Measurements from ENCODE around the gene DERL3.

Gene DERL3

DNA sequence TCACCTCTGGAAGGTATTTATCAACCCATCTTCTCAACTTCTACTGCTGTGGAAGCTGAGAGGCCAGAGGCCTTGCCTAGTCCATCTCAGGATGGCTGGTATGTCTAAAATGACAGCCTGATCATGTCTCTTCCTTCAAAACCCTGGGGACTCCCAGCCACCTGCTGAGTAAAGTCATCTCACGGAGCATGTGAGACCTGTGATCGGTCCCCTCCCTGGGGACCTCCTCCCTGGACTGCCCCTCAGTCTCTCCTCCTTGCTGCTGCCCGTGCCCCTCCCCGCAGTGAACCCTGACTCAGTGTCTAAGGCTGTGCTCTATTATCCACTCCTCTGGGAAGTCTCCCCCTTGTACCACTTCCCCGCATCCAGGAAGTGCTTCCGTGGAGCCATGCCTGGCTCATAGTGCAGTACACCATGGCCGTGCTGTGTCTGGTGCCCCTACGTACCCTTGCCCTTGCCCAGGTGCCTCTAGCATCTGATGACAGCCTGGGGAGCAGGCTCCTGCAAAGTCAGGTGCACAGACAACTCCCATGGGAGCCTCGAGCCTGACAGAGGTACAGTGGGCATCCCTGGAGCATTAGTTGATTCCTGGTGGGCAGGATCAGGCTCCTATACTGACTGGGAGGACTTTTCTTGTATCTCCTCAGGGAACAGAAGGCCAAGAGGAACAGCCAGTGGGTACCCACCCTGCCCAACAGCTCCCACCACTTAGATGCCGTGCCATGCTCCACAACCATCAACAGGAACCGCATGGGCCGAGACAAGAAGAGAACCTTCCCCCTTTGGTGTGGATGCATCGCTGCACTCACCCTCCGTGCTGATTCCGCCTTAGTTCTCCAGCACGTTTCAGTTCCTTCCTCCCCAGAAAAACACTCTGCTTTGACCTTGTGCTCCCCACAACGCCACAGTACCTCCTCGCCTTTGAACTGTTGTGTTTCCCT is 38.2 kb downstream of the DERL3 start:
- Histone ChIP-seq H3K4me2 (ENCODE audit: insufficient read depth, low read length, poor library complexity, severe bottlenecking) (no peak overlapping the region), H3K4me1 (ENCODE audit: control insufficient read depth in 2 of 2, insufficient read depth in 1 of 2, low read depth in 1 of 2, low read length in 2 of 2) (no peaks in the 10 kb centered on the region), H3K9ac (ENCODE audit: low read depth, low read length, poor library complexity) (peak overlapping the region; percentile 30), H3K79me1 (ENCODE audit: low read depth, low read length) (peaks cover 4% of the 10 kb centered on the region), H2BK120ac (ENCODE audit: low read depth, low read length) (no peak overlapping the region), H4K91ac (ENCODE audit: low read depth, low read length, poor library complexity) (no peak overlapping the region), H2BK12ac (ENCODE audit: low read length) (no peak overlapping the region), H2AFZ (ENCODE audit: low read length) (no peak overlapping the region), H3K4ac (ENCODE audit: low read length) (no peak overlapping the region), H3K18ac (ENCODE audit: low read length) (no peak overlapping the region), H3K36me3 (replicated peaks in 1 of 2; ENCODE audit: control insufficient read depth in 2 of 2, insufficient read depth in 2 of 2, low read length in 2 of 2) (peaks cover 67 to 87% of the 10 kb centered on the region in 2 donors), H3K27me3 (ENCODE audit: control insufficient read depth in 3 of 3, insufficient read depth in 3 of 3, low read depth in 1 of 3, low read length in 3 of 3) (no peaks in the 10 kb centered on the region), H2AK5ac (ENCODE audit: low read depth, low read length) (no peak overlapping the region), H3K14ac (ENCODE audit: low read length) (no peak overlapping the region), H4K8ac (ENCODE audit: low read depth, low read length) (no peak overlapping the region), H3K23ac (ENCODE audit: low read depth, low read length, poor library complexity) (no peak overlapping the region), H2BK15ac (ENCODE audit: low read length) (no peak overlapping the region), H3K9me3 (replicated peaks in 1 of 2; ENCODE audit: control insufficient read depth in 2 of 2, insufficient read depth in 1 of 2, low read depth in 1 of 2, low read length in 2 of 2) (no peaks in the 10 kb centered on the region), H3K27ac (replicated peaks; ENCODE audit: low read length) (no peak overlapping the region), H2BK5ac (ENCODE audit: low read length) (no peak overlapping the region), H3K4me3 (ENCODE audit: low read length in 2 of 2) (no peak overlapping the region)
- no CpG with 5 or more reads among the region's 18 CpGs for WGBS, 2 donors (ENCODE audit: extremely low coverage in 2 of 2, insufficient read length in 2 of 2, insufficient replicate concordance in 1 of 2)
- DNase-seq (ENCODE audit: low spot score), result no peak

DNA sequence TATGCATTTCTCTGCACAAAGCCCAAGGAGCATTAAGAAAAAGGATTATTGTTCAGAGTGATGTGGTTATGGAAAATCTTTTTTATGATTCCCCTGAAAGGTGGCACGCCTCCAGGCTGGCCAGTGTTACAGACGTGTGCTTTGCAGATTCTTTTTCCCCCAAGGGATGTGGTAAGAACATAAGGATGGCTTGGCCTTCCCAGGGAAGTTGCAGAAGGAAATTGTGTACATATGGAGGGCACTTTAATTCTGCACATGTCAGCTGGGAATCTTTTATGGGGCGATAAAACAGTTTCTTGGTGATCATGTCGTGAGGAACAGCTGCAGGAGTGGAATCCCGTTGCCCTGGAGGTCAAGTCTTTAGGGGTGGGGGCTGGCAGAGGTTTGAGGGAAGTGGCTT is 42.3 kb downstream of the DERL3 start:
- Histone ChIP-seq H3K23ac (ENCODE audit: low read depth, low read length, poor library complexity) (no peak overlapping the region), H3K27me3 (ENCODE audit: control insufficient read depth in 3 of 3, insufficient read depth in 3 of 3, low read depth in 1 of 3, low read length in 3 of 3) (no peaks in the 10 kb centered on the region), H3K27ac (replicated peaks; ENCODE audit: low read length) (no peak overlapping the region), H2AFZ (ENCODE audit: low read length) (no peak overlapping the region), H4K91ac (ENCODE audit: low read depth, low read length, poor library complexity) (no peak overlapping the region), H3K4me3 (ENCODE audit: low read length in 2 of 2) (no peak overlapping the region), H3K36me3 (replicated peaks in 1 of 2; ENCODE audit: control insufficient read depth in 2 of 2, insufficient read depth in 2 of 2, low read length in 2 of 2) (peaks cover 52 to 87% of the 10 kb centered on the region in 2 donors), H2BK5ac (ENCODE audit: low read length) (no peak overlapping the region), H3K79me1 (ENCODE audit: low read depth, low read length) (peaks cover 16% of the 10 kb centered on the region), H2BK12ac (ENCODE audit: low read length) (no peak overlapping the region), H4K8ac (ENCODE audit: low read depth, low read length) (no peak overlapping the region), H3K9ac (ENCODE audit: low read depth, low read length, poor library complexity) (no peak overlapping the region), H2AK5ac (ENCODE audit: low read depth, low read length) (no peak overlapping the region), H3K4ac (ENCODE audit: low read length) (no peak overlapping the region), H3K4me1 (ENCODE audit: control insufficient read depth in 2 of 2, insufficient read depth in 1 of 2, low read depth in 1 of 2, low read length in 2 of 2) (no peaks in the 10 kb centered on the region), H3K18ac (ENCODE audit: low read length) (no peak overlapping the region), H2BK120ac (ENCODE audit: low read depth, low read length) (no peak overlapping the region), H3K14ac (ENCODE audit: low read length) (no peak overlapping the region), H2BK15ac (ENCODE audit: low read length) (no peak overlapping the region), H3K9me3 (replicated peaks in 1 of 2; ENCODE audit: control insufficient read depth in 2 of 2, insufficient read depth in 1 of 2, low read depth in 1 of 2, low read length in 2 of 2) (no peaks in the 10 kb centered on the region), H3K4me2 (ENCODE audit: insufficient read depth, low read length, poor library complexity, severe bottlenecking) (no peak overlapping the region)
- no peak for DNase-seq (ENCODE audit: low spot score)
- WGBS, 2 donors (ENCODE audit: extremely low coverage in 2 of 2, insufficient read length in 2 of 2, insufficient replicate concordance in 1 of 2), result no CpG with 5 or more reads among the region's 5 CpGs

DNA sequence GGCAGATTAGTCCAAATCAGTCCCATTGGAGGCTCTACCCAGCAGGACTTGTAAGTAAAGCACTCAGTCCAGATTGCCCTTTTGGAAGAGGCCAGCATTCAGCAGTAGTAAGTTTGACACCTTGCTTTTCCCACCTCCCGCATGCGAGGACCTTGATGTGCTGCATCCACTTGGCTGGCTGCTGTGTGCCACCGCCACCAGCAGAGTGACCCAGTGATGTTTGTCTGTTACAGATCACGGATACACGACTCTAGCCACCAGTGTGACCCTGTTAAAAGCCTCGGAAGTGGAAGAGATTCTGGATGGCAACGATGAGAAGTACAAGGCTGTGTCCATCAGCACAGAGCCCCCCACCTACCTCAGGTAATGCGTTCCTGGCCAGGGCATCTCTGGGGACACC is 45.5 kb downstream of the DERL3 start:
- Histone ChIP-seq H3K23ac (ENCODE audit: low read depth, low read length, poor library complexity) (no peak overlapping the region), H3K14ac (ENCODE audit: low read length) (no peak overlapping the region)
- no peak for DNase-seq (ENCODE audit: low spot score)

DNA sequence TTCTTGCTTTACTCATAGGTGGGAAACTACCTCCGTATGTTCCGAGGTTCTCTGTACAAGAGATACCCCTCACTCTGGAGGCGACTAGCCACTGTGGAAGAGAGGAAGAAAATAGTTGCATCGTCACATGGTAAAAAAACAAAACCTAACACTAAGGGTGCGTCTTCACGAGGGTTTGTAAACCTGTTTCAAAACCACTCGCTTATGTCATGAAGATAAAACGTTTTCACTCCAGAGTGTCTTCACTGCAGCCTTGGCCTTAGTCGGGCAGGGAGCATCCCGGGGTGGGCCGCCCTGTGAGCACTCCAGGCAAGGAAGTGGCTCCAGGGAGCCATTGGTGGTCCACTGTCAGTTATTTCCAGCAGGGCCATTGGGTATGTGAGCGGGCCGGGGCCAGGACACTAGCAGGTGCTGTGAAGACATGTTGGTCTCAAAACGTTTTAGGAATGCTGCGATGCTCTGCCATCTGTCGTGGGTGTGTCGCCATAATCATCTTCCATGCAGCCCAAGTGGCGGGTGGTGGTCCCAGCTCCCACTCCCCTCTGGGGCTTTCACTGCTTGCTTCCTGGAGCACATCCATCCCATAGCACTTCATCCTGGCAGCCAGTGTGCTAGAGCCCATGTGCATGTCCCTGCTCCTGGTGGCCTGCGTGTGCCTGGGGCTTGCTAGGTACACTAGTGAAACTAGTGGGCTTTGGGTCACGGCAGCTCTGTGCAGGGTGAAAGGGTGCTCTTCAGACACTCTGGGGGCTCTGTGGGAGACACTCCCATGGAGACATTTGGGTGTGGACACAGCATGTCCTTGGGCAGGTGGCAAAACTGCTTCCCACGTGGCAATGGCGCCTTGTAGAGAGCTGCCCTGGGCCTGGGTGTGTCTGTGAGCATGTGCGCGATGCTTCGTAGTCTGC is 46.8 kb downstream of the DERL3 start:
- WGBS, 2 donors (ENCODE audit: extremely low coverage in 2 of 2, insufficient read length in 2 of 2, insufficient replicate concordance in 1 of 2), result no CpG with 5 or more reads among the region's 25 CpGs
- H3K36me3 ChIP-seq (replicated peaks in 1 of 2; ENCODE audit: control insufficient read depth in 2 of 2, insufficient read depth in 2 of 2, low read length in 2 of 2), result peaks cover 27 to 83% of the 10 kb centered on the region in 2 donors
- no peak overlapping the region for H2BK5ac ChIP-seq (ENCODE audit: low read length)
- H3K4me1 ChIP-seq (ENCODE audit: control insufficient read depth in 2 of 2, insufficient read depth in 1 of 2, low read depth in 1 of 2, low read length in 2 of 2), result peaks cover 3 to 7% of the 10 kb centered on the region in 2 donors
- H3K18ac ChIP-seq (ENCODE audit: low read length), result no peak overlapping the region
- H3K27ac ChIP-seq (replicated peaks; ENCODE audit: low read length), result no peak overlapping the region
- H3K9me3 ChIP-seq (replicated peaks in 1 of 2; ENCODE audit: control insufficient read depth in 2 of 2, insufficient read depth in 1 of 2, low read depth in 1 of 2, low read length in 2 of 2), result no peaks in the 10 kb centered on the region
- no peak overlapping the region for H4K8ac ChIP-seq (ENCODE audit: low read depth, low read length)
- no peak overlapping the region for H3K14ac ChIP-seq (ENCODE audit: low read length)
- H2BK12ac ChIP-seq (ENCODE audit: low read length), result no peak overlapping the region
- H2BK120ac ChIP-seq (ENCODE audit: low read depth, low read length), result no peak overlapping the region
- no peak overlapping the region for H3K4ac ChIP-seq (ENCODE audit: low read length)
- H4K91ac ChIP-seq (ENCODE audit: low read depth, low read length, poor library complexity), result no peak overlapping the region
- no peak for DNase-seq (ENCODE audit: low spot score)
- no peak overlapping the region for H3K23ac ChIP-seq (ENCODE audit: low read depth, low read length, poor library complexity)
- H3K79me1 ChIP-seq (ENCODE audit: low read depth, low read length), result peaks cover 17% of the 10 kb centered on the region
- no peak overlapping the region for H2AFZ ChIP-seq (ENCODE audit: low read length)
- H2AK5ac ChIP-seq (ENCODE audit: low read depth, low read length), result no peak overlapping the region
- H3K4me2 ChIP-seq (ENCODE audit: insufficient read depth, low read length, poor library complexity, severe bottlenecking), result no peak overlapping the region
- H3K4me3 ChIP-seq (ENCODE audit: low read length in 2 of 2), result no peak overlapping the region
- no peak overlapping the region for H3K9ac ChIP-seq (ENCODE audit: low read depth, low read length, poor library complexity)
- no peaks in the 10 kb centered on the region for H3K27me3 ChIP-seq (ENCODE audit: control insufficient read depth in 3 of 3, insufficient read depth in 3 of 3, low read depth in 1 of 3, low read length in 3 of 3)
- no peak overlapping the region for H2BK15ac ChIP-seq (ENCODE audit: low read length)

More for the DNA sequence above, 45.5 kb downstream of the DERL3 start:
- Histone ChIP-seq H3K4me2 (ENCODE audit: insufficient read depth, low read length, poor library complexity, severe bottlenecking) (no peak overlapping the region), H3K9me3 (replicated peaks in 1 of 2; ENCODE audit: control insufficient read depth in 2 of 2, insufficient read depth in 1 of 2, low read depth in 1 of 2, low read length in 2 of 2) (no peaks in the 10 kb centered on the region), H2BK12ac (ENCODE audit: low read length) (no peak overlapping the region), H2BK5ac (ENCODE audit: low read length) (no peak overlapping the region), H4K8ac (ENCODE audit: low read depth, low read length) (no peak overlapping the region), H3K4me3 (ENCODE audit: low read length in 2 of 2) (no peak overlapping the region), H4K91ac (ENCODE audit: low read depth, low read length, poor library complexity) (no peak overlapping the region), H3K27ac (replicated peaks; ENCODE audit: low read length) (no peak overlapping the region), H2AFZ (ENCODE audit: low read length) (no peak overlapping the region), H3K79me1 (ENCODE audit: low read depth, low read length) (peaks cover 12% of the 10 kb centered on the region), H3K4me1 (ENCODE audit: control insufficient read depth in 2 of 2, insufficient read depth in 1 of 2, low read depth in 1 of 2, low read length in 2 of 2) (peaks cover 0 to 1% of the 10 kb centered on the region in 2 donors), H2BK15ac (ENCODE audit: low read length) (no peak overlapping the region), H3K9ac (ENCODE audit: low read depth, low read length, poor library complexity) (no peak overlapping the region), H3K36me3 (replicated peaks in 1 of 2; ENCODE audit: control insufficient read depth in 2 of 2, insufficient read depth in 2 of 2, low read length in 2 of 2) (peaks cover 34 to 88% of the 10 kb centered on the region in 2 donors), H2AK5ac (ENCODE audit: low read depth, low read length) (no peak overlapping the region), H3K4ac (ENCODE audit: low read length) (no peak overlapping the region), H3K27me3 (ENCODE audit: control insufficient read depth in 3 of 3, insufficient read depth in 3 of 3, low read depth in 1 of 3, low read length in 3 of 3) (no peaks in the 10 kb centered on the region), H3K18ac (ENCODE audit: low read length) (no peak overlapping the region), H2BK120ac (ENCODE audit: low read depth, low read length) (no peak overlapping the region)
- no CpG with 5 or more reads among the region's 8 CpGs for WGBS, 2 donors (ENCODE audit: extremely low coverage in 2 of 2, insufficient read length in 2 of 2, insufficient replicate concordance in 1 of 2)

All from neuronal stem cell (in vitro differentiated cells).